A172 (cell line): ENCODE data around the gene TDP2. TPM values are rescaled to one million over a fixed set of nuclear protein-coding genes. Genes with fewer than 3 reads are reported as not detected.

Experiments
- DNase-seq: peaks from one replicate; pipeline ENCODE4 v3.0.0-alpha.2; 2015; ENCODE audit warnings: low spot score
- total RNA-seq: library from RNA; depleted of rRNA; stranded (reverse); fragments of >200 nt; shearing (Covaris generic); gene quantifications from 2 replicates; pipeline ENCODE4 v1.2.3, GENCODE V29; 2014; rRNA removed

The TDP2 gene
- total RNA-seq: 32.8 and 35.7 TPM in 2 replicates

- DNase-seq: peak; percentile 88
These were observed at the start of gene TDP2, which contains the start of gene ACOT13 for GRCh38 chr6:24666641-24667377. TDP2 (minus strand) TSS chr6:24666899; CDS start chr6:24666862, 37 bp downstream. ACOT13 (plus strand) TSS chr6:24667077; CDS start chr6:24667264, 187 bp downstream.

GRCh38 chr6:24710519-24711303 lies 44.0 kb upstream of the TDP2 start:
- DNase-seq: no peak

GRCh38 chr6:24709014-24709711 lies 42.5 kb upstream of the TDP2 start:
- DNase-seq: no peak

GRCh38 chr6:24708612-24709011 lies 41.9 kb upstream of the TDP2 start:
- DNase-seq: no peak

- no peak for DNase-seq
These were observed 37.8 kb upstream of the TDP2 start for GRCh38 chr6:24704468-24704867.

- no peak for DNase-seq
These were observed 36.1 kb upstream of the TDP2 start for GRCh38 chr6:24702720-24703282.

GRCh38 chr6:24699521-24700359 lies 33.0 kb upstream of the TDP2 start:
- DNase-seq: no peak

GRCh38 chr6:24696097-24696496 lies 29.4 kb upstream of the TDP2 start:
- DNase-seq: no peak

GRCh38 chr6:24695635-24696034 lies 28.9 kb upstream of the TDP2 start:
- DNase-seq: peak; percentile 48

- DNase-seq: no peak
These were observed 27.5 kb upstream of the TDP2 start for GRCh38 chr6:24694198-24694597.

GRCh38 chr6:24692848-24693592 lies 26.3 kb upstream of the TDP2 start:
- DNase-seq: no peak

- no peak for DNase-seq
These were observed 25.7 kb upstream of the TDP2 start for GRCh38 chr6:24692415-24692814.

- no peak for DNase-seq
These were observed 25.3 kb upstream of the TDP2 start for GRCh38 chr6:24692003-24692402.

GRCh38 chr6:24691550-24691949 lies 24.9 kb upstream of the TDP2 start:
- no peak for DNase-seq

GRCh38 chr6:24690593-24690992 lies 23.9 kb upstream of the TDP2 start:
- no peak for DNase-seq

GRCh38 chr6:24689964-24690363 lies 23.3 kb upstream of the TDP2 start:
- DNase-seq: no peak

- no peak for DNase-seq
These were observed 20.2 kb upstream of the TDP2 start for GRCh38 chr6:24686946-24687345.

GRCh38 chr6:24686408-24686807 lies 19.7 kb upstream of the TDP2 start:
- no peak for DNase-seq

GRCh38 chr6:24683297-24684296 lies 16.9 kb upstream of the TDP2 start:
- no peak for DNase-seq
